Caco-2 (cell line): ENCODE results near the gene ATG14. TPM values are rescaled to one million over a fixed set of nuclear protein-coding genes. Genes with fewer than 3 reads are reported as not detected.
A peak's percentile ranks its signal among the peaks of the same experiment; 100 is the strongest.

ENCODE experiments used
- BruUV-seq: library from RNA; stranded (reverse); fragments of 400-500 nt; replicated peaks from 2 replicates; lab custom pipeline; 2021; lab: Mats Ljungman, UMichigan
- CTCF ChIA-PET: fragments of 300-600 bp; sonication (Branson Sonifier 250); formaldehyde crosslinking; loops from one replicate; lab custom pipeline; 2022; ENCODE audit warnings: antibody characterized with exemption; lab: Charles Lee
- POLR2A ChIA-PET: fragments of 300-600 bp; sonication (Branson Sonifier 250); formaldehyde crosslinking; loops from one replicate; lab custom pipeline; 2022; ENCODE audit warnings: antibody characterized with exemption; lab: Charles Lee
- DNase-seq, 2 experiments: peaks; one replicate each; pipeline versions ENCODE4 v3.0.0 to v3.0.0-alpha.2; 2020 to 2022
- H3K27me3 ChIP-seq: replicated peaks from 2 replicates; pipeline ENCODE4 v1.6.0; 2011; ENCODE audit warnings: low read length; ENCODE audit not compliant: control insufficient read depth, insufficient read depth
- H3K36me3 ChIP-seq: 2 replicates; pipeline ENCODE4 v1.5.1; 2011; ENCODE audit warnings: low read length; ENCODE audit not compliant: control insufficient read depth, insufficient read depth
- H3K4me1 ChIP-seq: fragments of 250-450 bp; sonication (Bioruptor Pico); 2 replicates; pipeline ENCODE4 v1.5.1; 2020; ENCODE audit warnings: mild to moderate bottlenecking
- H3K4me3 ChIP-seq: 2 replicates; pipeline ENCODE4 v1.5.1; 2011; ENCODE audit warnings: low read depth, mild to moderate bottlenecking, control low read depth, low read length
- H3K9me3 ChIP-seq: fragments of 250-450 bp; sonication (Bioruptor Pico); 2 replicates; pipeline ENCODE4 v1.5.1; 2020; ENCODE audit warnings: mild to moderate bottlenecking, moderate library complexity
- H3K27ac Mint-ChIP-seq: one replicate; pipeline ENCODE4 v1.8.0; 2022; ENCODE audit warnings: mixed read lengths; ENCODE audit not compliant: unreplicated experiment
- H3K27me3 Mint-ChIP-seq: one replicate; pipeline ENCODE4 v1.8.0; 2022; ENCODE audit warnings: mixed read lengths; ENCODE audit not compliant: insufficient read depth, unreplicated experiment
- H3K36me3 Mint-ChIP-seq: one replicate; pipeline ENCODE4 v1.8.0; 2022; ENCODE audit warnings: mild to moderate bottlenecking, mixed read lengths; ENCODE audit not compliant: insufficient read depth, unreplicated experiment
- H3K4me1 Mint-ChIP-seq: one replicate; pipeline ENCODE4 v1.8.0; 2022; ENCODE audit warnings: low read depth, mixed read lengths; ENCODE audit not compliant: unreplicated experiment
- H3K4me3 Mint-ChIP-seq: one replicate; pipeline ENCODE4 v1.8.0; 2022; ENCODE audit warnings: mild to moderate bottlenecking, moderate library complexity, mixed read lengths; ENCODE audit not compliant: unreplicated experiment
- H3K9me3 Mint-ChIP-seq: one replicate; pipeline ENCODE4 v1.8.0; 2022; ENCODE audit warnings: mixed read lengths; ENCODE audit not compliant: unreplicated experiment
- intact Hi-C: fragments of 100-400 bp; cut with micrococcal nuclease; formaldehyde crosslinking; loops from one replicate; pipeline ENCODE4 v1.10.0; 2022; ENCODE audit not compliant: unreplicated experiment
- total RNA-seq: library from RNA; stranded (reverse); gene quantifications from 2 replicates; pipeline ENCODE4 v1.2.3, GENCODE V29; 2022
- TF ChIP-seq, protein P1 (sequence below), 2 experiments: fragments of 200-600 bp in 1 of 2; IDR thresholded peaks; 1 replicate in 1 of 2; 2 replicates in 1 of 2; pipeline versions ENCODE4 v1.5.1 to v1.8.0; 2011 to 2022; ENCODE audit warnings: antibody characterized with exemption in 1 of 2, control low read depth in 1 of 2, inconsistent platforms in 1 of 2, low read depth in 1 of 2, low read length in 1 of 2, mild to moderate bottlenecking in 1 of 2, moderate library complexity in 1 of 2; ENCODE audit not compliant: insufficient read depth in 1 of 2, severe bottlenecking in 1 of 2, unreplicated experiment in 1 of 2

ATG14 gene
- total RNA-seq, 1 experiment from 2014 or later: 13.1 TPM

DNA sequence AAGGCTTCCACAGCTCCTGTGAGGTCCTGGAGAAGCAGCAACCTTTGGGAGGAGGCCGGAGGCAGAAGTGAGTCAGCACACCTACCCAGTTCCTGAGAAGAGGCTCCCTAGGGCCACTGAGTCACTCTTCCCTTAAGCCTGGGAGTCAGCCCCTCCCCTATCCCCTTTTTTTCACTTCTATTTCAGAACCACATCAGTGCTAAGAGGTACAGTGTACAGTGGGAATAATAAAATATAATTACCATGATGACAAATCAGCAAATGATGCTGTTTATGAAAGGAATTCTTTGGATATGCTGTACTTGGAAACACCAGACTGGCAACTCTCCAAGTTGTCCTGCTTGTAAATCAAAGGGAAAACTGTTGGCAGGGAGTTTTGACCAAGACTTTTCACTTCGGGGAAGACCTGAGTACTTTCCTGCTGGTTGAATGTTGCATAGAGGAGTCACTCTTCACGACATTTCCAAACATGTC lies 36.5 kb upstream of the ATG14 start:
- BruUV-seq: no TSS peak
- TF ChIP-seq, protein P1, sequence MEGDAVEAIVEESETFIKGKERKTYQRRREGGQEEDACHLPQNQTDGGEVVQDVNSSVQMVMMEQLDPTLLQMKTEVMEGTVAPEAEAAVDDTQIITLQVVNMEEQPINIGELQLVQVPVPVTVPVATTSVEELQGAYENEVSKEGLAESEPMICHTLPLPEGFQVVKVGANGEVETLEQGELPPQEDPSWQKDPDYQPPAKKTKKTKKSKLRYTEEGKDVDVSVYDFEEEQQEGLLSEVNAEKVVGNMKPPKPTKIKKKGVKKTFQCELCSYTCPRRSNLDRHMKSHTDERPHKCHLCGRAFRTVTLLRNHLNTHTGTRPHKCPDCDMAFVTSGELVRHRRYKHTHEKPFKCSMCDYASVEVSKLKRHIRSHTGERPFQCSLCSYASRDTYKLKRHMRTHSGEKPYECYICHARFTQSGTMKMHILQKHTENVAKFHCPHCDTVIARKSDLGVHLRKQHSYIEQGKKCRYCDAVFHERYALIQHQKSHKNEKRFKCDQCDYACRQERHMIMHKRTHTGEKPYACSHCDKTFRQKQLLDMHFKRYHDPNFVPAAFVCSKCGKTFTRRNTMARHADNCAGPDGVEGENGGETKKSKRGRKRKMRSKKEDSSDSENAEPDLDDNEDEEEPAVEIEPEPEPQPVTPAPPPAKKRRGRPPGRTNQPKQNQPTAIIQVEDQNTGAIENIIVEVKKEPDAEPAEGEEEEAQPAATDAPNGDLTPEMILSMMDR (IDR thresholded peaks at IDR 0.05; ENCODE audit: insufficient read depth in 1 of 2, low read depth in 1 of 2, low read length in 1 of 2, severe bottlenecking in 1 of 2, unreplicated experiment in 1 of 2): no peak
- H3K4me1 ChIP-seq: no peaks in the 10 kb centered on the region
- ChIA-PET CTCF (no interaction called here), POLR2A (no interaction called here)
- H3K36me3 ChIP-seq: no peaks in the 10 kb centered on the region
- no peaks in the 10 kb centered on the region for H3K27me3 Mint-ChIP-seq
- no peak overlapping the region for H3K4me3 ChIP-seq
- H3K36me3 Mint-ChIP-seq: no peaks in the 10 kb centered on the region
- DNase-seq: no peak
- no peaks in the 10 kb centered on the region for H3K9me3 Mint-ChIP-seq
- no peak overlapping the region for H3K4me3 Mint-ChIP-seq
- no peaks in the 10 kb centered on the region for H3K4me1 Mint-ChIP-seq
- H3K27me3 ChIP-seq: no peaks in the 10 kb centered on the region
- H3K27ac Mint-ChIP-seq: no peak overlapping the region
- no peaks in the 10 kb centered on the region for H3K9me3 ChIP-seq
- intact Hi-C loops: no loop called here

DNA sequence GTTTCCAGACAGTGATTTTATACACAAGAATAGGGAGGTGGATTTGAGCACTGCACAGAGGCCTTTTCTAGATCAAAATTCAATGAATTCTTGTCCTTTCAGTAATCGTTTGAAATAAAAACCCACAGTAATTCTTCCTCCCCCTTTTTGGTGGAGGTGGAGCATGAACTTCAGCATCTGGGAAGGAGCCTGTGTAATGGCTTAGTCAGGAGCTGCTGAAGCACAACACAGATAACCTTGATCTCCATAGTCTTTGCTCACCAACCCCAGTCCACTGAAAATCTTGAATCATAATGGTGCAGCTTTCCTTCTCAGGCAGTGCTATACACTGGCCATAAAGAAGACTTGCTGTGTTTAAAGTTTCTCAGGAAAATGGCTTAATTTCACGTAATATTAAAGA lies 35.2 kb upstream of the ATG14 start:
- H3K4me3 Mint-ChIP-seq: no peak overlapping the region
- TF ChIP-seq, protein P1 (IDR thresholded peaks at IDR 0.05; ENCODE audit: insufficient read depth in 1 of 2, low read depth in 1 of 2, low read length in 1 of 2, severe bottlenecking in 1 of 2, unreplicated experiment in 1 of 2): no peak
- Histone ChIP-seq H3K36me3 (no peaks in the 10 kb centered on the region), H3K27me3 (no peaks in the 10 kb centered on the region), H3K4me1 (no peaks in the 10 kb centered on the region), H3K4me3 (no peak overlapping the region), H3K9me3 (no peaks in the 10 kb centered on the region)
- CTCF ChIA-PET: interaction anchor here (0.6 to 1.3 kb wide), 5 partner anchors 9 to 259 kb away, joined by 3 read pairs; no protein-coding TSS in a partner anchor
- DNase-seq: no peak
- POLR2A ChIA-PET: no interaction called here
- no peaks in the 10 kb centered on the region for H3K4me1 Mint-ChIP-seq
- H3K27me3 Mint-ChIP-seq: no peaks in the 10 kb centered on the region
- H3K27ac Mint-ChIP-seq: no peak overlapping the region
- intact Hi-C loops: no loop called here
- no TSS peak for BruUV-seq
- H3K9me3 Mint-ChIP-seq: no peaks in the 10 kb centered on the region
- no peaks in the 10 kb centered on the region for H3K36me3 Mint-ChIP-seq

DNA sequence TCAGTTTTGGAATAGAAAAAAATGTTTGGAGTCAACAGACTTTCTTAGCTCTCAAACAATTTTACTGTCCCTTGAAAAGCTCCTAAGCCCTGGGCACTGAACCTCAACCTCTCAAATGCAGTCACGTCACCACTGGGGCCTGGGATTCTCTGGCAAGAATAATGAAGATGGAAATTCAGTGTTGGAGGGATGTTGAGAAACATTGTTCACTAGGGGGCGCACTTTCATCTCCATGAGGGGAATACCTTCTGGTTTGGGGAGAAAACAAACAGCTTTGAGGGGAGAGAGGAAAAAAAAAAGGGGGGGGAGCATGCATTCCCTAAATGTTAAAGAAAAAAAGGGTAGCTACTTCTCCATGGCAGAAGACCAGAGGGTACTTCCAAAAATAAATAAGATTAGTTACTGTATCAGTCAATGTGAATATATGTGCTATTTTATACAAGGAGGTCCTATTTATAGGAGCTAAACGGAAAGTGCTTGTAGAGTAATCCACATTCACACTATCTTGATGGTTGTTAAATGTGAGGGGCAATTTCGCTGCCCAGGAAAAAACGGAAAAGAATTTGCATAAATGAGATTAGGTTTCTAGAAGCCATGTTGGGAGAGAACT lies 34.6 kb upstream of the ATG14 start:
- H3K27ac Mint-ChIP-seq: no peak overlapping the region
- TF ChIP-seq, protein P1 (IDR thresholded peaks at IDR 0.05; ENCODE audit: insufficient read depth in 1 of 2, low read depth in 1 of 2, low read length in 1 of 2, severe bottlenecking in 1 of 2, unreplicated experiment in 1 of 2): peak; percentile 49 to 65
- intact Hi-C loops: no loop called here
- ChIA-PET CTCF (interaction anchor here (0.5 to 1.3 kb wide), 7 partner anchors 8 to 711 kb away, joined by 3 to 5 read pairs (median 3); no protein-coding TSS in a partner anchor), POLR2A (no interaction called here)
- no peaks in the 10 kb centered on the region for H3K9me3 Mint-ChIP-seq
- DNase-seq: peak; percentile 60 to 72
- BruUV-seq: no TSS peak
- no peaks in the 10 kb centered on the region for H3K9me3 ChIP-seq
- no peaks in the 10 kb centered on the region for H3K36me3 ChIP-seq
- H3K4me3 ChIP-seq: no peak overlapping the region
- no peak overlapping the region for H3K4me3 Mint-ChIP-seq
- H3K27me3 ChIP-seq: no peaks in the 10 kb centered on the region
- H3K36me3 Mint-ChIP-seq: no peaks in the 10 kb centered on the region
- H3K4me1 Mint-ChIP-seq: no peaks in the 10 kb centered on the region
- no peaks in the 10 kb centered on the region for H3K4me1 ChIP-seq
- H3K27me3 Mint-ChIP-seq: no peaks in the 10 kb centered on the region
